ENCODE data around the gene G0S2.
"Not testable (repeated sequence)": the region's sequence is repeated elsewhere in the genome, so short reads cannot be mapped to it uniquely, and the experiment has no call there.

The G0S2 gene

GRCh38 chr1:209678981-209679539 lies 3.8 kb downstream of the G0S2 start:
- no peak for DNase-seq (ENCODE audit: low spot score)

GRCh38 chr1:209685821-209686220 lies 10.6 kb downstream of the G0S2 start:
- no peak for DNase-seq (ENCODE audit: low spot score)

GRCh38 chr1:209686322-209686721 lies 11.1 kb downstream of the G0S2 start:
- no peak for DNase-seq (ENCODE audit: low spot score)

- DNase-seq (ENCODE audit: low spot score): peak; percentile 16
Observed at GRCh38 chr1:209688746-209689234, 13.6 kb downstream of the G0S2 start.

GRCh38 chr1:209689477-209689876 lies 14.3 kb downstream of the G0S2 start:
- DNase-seq (ENCODE audit: low spot score): no peak

GRCh38 chr1:209691237-209691636 lies 16.0 kb downstream of the G0S2 start:
- no peak for DNase-seq (ENCODE audit: low spot score)

GRCh38 chr1:209692296-209692695 lies 17.1 kb downstream of the G0S2 start:
- no peak for DNase-seq (ENCODE audit: low spot score)

GRCh38 chr1:209692745-209693504 lies 17.7 kb downstream of the G0S2 start:
- peak; percentile 79 for DNase-seq (ENCODE audit: low spot score)

GRCh38 chr1:209696673-209697072 lies 21.5 kb downstream of the G0S2 start:
- no peak for DNase-seq (ENCODE audit: low spot score)

GRCh38 chr1:209697126-209697525 lies 21.9 kb downstream of the G0S2 start:
- no peak for DNase-seq (ENCODE audit: low spot score)

- DNase-seq (ENCODE audit: low spot score): not testable (repeated sequence)
Observed at GRCh38 chr1:209700686-209701085, 25.5 kb downstream of the G0S2 start.

- DNase-seq (ENCODE audit: low spot score): no peak
Observed at GRCh38 chr1:209702832-209703231, 27.6 kb downstream of the G0S2 start.

- DNase-seq (ENCODE audit: low spot score): no peak
Observed at GRCh38 chr1:209703834-209704504, 28.8 kb downstream of the G0S2 start.

GRCh38 chr1:209704584-209704983 lies 29.4 kb downstream of the G0S2 start, which contains the start of gene HSD11B1:
TSS of gene HSD11B1 (plus strand) at chr1:209704846. CDS start at chr1:209704943, 97 bp downstream.
- peak; percentile 82 for DNase-seq (ENCODE audit: low spot score)

- DNase-seq (ENCODE audit: low spot score): no peak
Observed at GRCh38 chr1:209705033-209705598, 29.9 kb downstream of the G0S2 start.

- no peak for DNase-seq (ENCODE audit: low spot score)
Observed at GRCh38 chr1:209706622-209707021, 31.4 kb downstream of the G0S2 start.

GRCh38 chr1:209707308-209707707 lies 32.1 kb downstream of the G0S2 start:
- DNase-seq (ENCODE audit: low spot score): no peak

- DNase-seq (ENCODE audit: low spot score): no peak
Observed at GRCh38 chr1:209708297-209708696, 33.1 kb downstream of the G0S2 start.

GRCh38 chr1:209710093-209710492 lies 34.9 kb downstream of the G0S2 start:
- DNase-seq (ENCODE audit: low spot score): no peak

- no peak for DNase-seq (ENCODE audit: low spot score)
Observed at GRCh38 chr1:209710847-209711246, 35.6 kb downstream of the G0S2 start.

- no peak for DNase-seq (ENCODE audit: low spot score)
Observed at GRCh38 chr1:209714338-209714737, 39.1 kb downstream of the G0S2 start.

GRCh38 chr1:209715314-209715713 lies 40.1 kb downstream of the G0S2 start:
- no peak for DNase-seq (ENCODE audit: low spot score)

GRCh38 chr1:209717818-209718217 lies 42.6 kb downstream of the G0S2 start:
- DNase-seq (ENCODE audit: low spot score): no peak
